A549 treated with AZD9567 at 1 μM for 4 hours (cell line): ENCODE results near the gene ENTREP1. TPM values are rescaled to one million over a fixed set of nuclear protein-coding genes. Genes with fewer than 3 reads are reported as not detected.

ENCODE experiments used
- total RNA-seq: library from RNA; stranded (reverse); fragments of 200-300 nt; extraction: Qiagen RNA extraction; gene quantifications from 5 replicates; pipeline ENCODE4 v1.2.3, GENCODE V29; 2022; ENCODE audit not compliant: insufficient read depth

The ENTREP1 gene, protein sequence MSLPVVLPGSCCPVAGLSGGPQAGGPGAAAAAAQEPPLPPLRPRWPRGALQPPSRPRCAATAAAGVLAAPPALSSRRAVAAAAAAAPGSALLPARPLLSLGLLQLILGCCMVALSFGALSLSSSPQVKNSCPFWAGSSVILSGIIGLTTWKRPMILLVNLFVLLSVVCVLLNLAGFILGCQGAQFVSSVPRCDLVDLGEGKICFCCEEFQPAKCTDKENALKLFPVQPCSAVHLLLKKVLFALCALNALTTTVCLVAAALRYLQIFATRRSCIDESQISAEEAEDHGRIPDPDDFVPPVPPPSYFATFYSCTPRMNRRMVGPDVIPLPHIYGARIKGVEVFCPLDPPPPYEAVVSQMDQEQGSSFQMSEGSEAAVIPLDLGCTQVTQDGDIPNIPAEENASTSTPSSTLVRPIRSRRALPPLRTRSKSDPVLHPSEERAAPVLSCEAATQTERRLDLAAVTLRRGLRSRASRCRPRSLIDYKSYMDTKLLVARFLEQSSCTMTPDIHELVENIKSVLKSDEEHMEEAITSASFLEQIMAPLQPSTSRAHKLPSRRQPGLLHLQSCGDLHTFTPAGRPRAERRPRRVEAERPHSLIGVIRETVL
- 0.54 to 0.84 TPM (median 0.66 TPM) in 4 of 5 replicates, not detected in the other for total RNA-seq

DNA sequence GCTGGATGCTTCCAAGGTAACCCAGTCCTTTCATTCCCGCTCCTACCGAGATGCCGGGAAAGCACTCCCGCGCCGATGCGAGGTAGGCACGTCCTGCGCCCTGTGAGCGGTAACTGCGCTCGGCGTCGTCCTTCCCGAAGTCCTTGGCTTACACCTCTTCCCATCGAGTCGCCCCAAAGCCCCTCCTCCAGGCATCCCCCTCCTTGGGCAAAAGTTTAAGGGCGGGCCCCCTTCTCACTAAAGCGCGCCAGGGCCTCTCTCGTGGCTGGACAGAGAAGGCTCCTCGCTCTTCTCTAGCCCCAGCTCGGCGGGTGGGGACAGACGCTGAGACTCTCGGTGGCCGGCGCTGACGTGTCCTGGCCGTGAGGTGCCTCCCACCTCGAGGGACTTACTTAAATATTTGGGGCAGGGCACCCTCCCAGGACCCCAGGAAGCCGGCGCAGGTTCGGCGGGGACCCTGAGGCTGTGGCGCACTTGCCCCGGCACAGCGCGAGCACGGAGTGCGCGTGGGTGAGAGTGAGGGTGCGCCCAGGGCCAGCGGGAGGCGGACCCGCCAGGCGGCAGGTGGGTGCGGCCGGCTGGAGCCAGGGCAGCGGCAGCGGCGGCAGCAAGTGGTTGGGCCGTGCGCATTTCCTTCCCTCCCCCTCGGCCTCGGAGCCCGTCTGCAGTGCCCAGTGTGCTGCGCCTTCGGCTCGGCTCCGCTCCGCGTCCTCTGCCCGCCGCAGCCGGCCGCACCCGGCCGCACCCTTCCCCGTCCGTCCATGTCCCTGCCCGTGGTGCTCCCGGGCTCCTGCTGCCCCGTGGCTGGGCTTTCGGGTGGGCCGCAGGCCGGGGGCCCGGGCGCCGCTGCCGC lies at the start of gene ENTREP1:
TSS of gene ENTREP1 (plus strand) at position 667 of the 853 bp plus-strand sequence. CDS start at position 762, 95 bp downstream.

Other genes starting within 250 kb of the ENTREP1 start
- 3.1 to 5.2 TPM (median 3.6 TPM) in 5 replicates for gene TJP2, start 150.9 kb upstream of the ENTREP1 start, total RNA-seq